Measurements from ENCODE around the gene ZNF33A.

DNA sequence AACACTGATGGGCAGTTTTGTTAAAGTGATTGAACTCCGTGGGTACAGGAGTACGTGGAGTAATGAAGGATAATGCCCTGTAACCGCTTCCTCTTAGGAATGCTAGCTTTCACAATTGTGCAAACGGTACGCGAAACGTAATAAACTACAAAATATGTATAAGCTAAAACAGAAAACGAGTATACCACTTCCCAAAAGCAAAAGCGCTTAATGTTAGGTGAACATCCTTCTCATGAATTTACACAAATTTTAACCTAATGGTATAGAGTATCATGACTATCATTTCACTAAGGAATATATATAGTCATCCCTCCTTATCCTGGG lies 33.6 kb upstream of the ZNF33A start:
- TF ChIP-seq, protein P1, sequence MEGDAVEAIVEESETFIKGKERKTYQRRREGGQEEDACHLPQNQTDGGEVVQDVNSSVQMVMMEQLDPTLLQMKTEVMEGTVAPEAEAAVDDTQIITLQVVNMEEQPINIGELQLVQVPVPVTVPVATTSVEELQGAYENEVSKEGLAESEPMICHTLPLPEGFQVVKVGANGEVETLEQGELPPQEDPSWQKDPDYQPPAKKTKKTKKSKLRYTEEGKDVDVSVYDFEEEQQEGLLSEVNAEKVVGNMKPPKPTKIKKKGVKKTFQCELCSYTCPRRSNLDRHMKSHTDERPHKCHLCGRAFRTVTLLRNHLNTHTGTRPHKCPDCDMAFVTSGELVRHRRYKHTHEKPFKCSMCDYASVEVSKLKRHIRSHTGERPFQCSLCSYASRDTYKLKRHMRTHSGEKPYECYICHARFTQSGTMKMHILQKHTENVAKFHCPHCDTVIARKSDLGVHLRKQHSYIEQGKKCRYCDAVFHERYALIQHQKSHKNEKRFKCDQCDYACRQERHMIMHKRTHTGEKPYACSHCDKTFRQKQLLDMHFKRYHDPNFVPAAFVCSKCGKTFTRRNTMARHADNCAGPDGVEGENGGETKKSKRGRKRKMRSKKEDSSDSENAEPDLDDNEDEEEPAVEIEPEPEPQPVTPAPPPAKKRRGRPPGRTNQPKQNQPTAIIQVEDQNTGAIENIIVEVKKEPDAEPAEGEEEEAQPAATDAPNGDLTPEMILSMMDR (IDR thresholded peaks at IDR 0.05), result no peak
- no peak for TF ChIP-seq EZH2 (IDR thresholded peaks at IDR 0.05)

All from neural progenitor cell (in vitro differentiated cells).